Measurements from ENCODE around the gene HS3ST3B1.

GRCh38 chr17:14381606-14382005, 80.7 kb downstream of the HS3ST3B1 start:
- TF ChIP-seq CTCF (conservative IDR thresholded peaks at IDR 0.05; ENCODE audit: low read depth, low read length) (no peak), EZH2 (IDR thresholded peaks at IDR 0.05; ENCODE audit: low read length, unreplicated experiment) (no peak)
